Measurements from ENCODE around the gene CRYM.

The CRYM gene

DNA sequence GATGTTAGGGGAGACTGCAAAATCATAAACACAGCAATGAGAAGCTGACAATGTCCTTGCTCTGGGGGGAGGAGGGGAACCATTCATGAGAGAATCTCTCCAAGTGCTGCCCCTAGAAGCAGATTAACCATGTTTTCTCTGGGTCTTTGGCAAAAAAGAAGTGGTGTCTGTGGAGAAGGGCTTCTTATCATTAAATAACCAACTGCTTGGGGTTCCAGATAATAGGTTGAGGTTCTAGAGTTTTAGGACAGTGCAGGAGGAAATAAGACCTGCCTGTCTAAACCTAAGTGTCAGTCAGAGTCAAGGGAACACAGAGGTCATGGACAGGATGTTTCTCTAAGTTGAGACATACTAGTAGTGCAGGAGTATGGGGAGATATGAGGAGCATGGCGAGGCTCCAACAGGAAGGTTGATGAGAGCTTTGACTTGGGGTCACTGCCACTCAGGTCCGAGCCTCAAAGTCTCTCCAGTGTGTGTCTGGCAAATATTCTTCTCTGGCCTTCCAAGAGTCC lies 49.7 kb downstream of the CRYM start:
- no peaks in the 10 kb centered on the region for H3K36me3 ChIP-seq (ENCODE audit: control insufficient read depth in 1 of 2, insufficient read depth in 2 of 2, low read length in 2 of 2)
- H3K4me3 ChIP-seq (ENCODE audit: low read depth in 1 of 2, low read length in 2 of 2) = no peak overlapping the region
- peaks cover 7 to 25% of the 10 kb centered on the region in 2 donors for H3K4me1 ChIP-seq (ENCODE audit: control insufficient read depth in 1 of 2, insufficient read depth in 2 of 2, low read length in 2 of 2)
- no peak overlapping the region for H3K9ac ChIP-seq (ENCODE audit: low read depth in 1 of 2, low read length in 2 of 2)
- H3K27me3 ChIP-seq (ENCODE audit: control insufficient read depth in 1 of 2, insufficient read depth in 2 of 2, low read length in 2 of 2) = peaks cover 0 to 5% of the 10 kb centered on the region in 2 donors
- no peak overlapping the region for H3K27ac ChIP-seq (ENCODE audit: low read depth, low read length)
- no peaks in the 10 kb centered on the region for H3K9me3 ChIP-seq (ENCODE audit: control insufficient read depth in 1 of 2, low read length in 2 of 2)

DNA sequence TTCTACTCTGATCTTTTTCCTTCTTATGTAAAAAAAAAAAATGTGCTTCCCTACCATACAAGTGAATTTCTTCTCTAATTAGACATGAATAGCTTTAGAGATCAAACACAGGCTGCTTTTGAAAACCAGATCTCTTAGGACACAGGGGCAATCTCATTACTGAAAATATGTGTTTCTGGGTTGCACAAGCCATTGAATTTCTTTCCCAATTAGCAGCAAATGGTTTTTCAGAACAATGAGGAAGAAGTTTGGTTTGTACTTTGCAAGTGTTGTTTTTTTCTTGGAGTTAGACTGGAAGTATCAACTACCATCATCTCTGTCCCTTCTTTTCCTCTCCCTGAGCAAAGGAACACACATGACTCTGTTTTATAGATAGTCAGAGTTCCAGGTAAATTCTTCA lies 50.2 kb downstream of the CRYM start:
- Histone ChIP-seq H3K9me3 (ENCODE audit: control insufficient read depth in 1 of 2, low read length in 2 of 2) (no peaks in the 10 kb centered on the region), H3K36me3 (ENCODE audit: control insufficient read depth in 1 of 2, insufficient read depth in 2 of 2, low read length in 2 of 2) (no peaks in the 10 kb centered on the region), H3K27ac (ENCODE audit: low read depth, low read length) (no peak overlapping the region), H3K4me1 (ENCODE audit: control insufficient read depth in 1 of 2, insufficient read depth in 2 of 2, low read length in 2 of 2) (peaks cover 3 to 21% of the 10 kb centered on the region in 2 donors), H3K9ac (ENCODE audit: low read depth in 1 of 2, low read length in 2 of 2) (no peak overlapping the region), H3K4me3 (ENCODE audit: low read depth in 1 of 2, low read length in 2 of 2) (no peak overlapping the region), H3K27me3 (ENCODE audit: control insufficient read depth in 1 of 2, insufficient read depth in 2 of 2, low read length in 2 of 2) (peaks cover 0 to 5% of the 10 kb centered on the region in 2 donors)

DNA sequence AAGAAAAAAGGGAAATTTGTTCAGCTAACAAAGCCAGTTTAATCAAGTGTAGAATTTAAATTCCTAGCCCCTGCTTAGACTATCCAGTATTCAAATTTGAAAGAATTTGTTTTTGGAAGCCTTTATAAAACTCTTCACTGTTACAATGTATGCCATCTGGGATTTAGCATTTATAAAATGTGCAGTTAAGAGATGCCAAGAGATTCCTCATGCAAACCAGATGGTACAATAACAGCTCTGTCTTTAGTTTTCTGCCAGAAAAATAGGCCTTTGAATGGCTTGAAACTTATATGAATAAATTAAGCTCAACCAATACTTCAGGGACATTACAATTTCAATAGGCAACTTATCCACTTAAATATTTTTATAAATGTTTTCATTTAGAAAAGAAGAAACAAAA lies 51.3 kb downstream of the CRYM start:
- Histone ChIP-seq H3K27me3 (ENCODE audit: control insufficient read depth in 1 of 2, insufficient read depth in 2 of 2, low read length in 2 of 2) (peaks cover 0 to 5% of the 10 kb centered on the region in 2 donors), H3K4me1 (ENCODE audit: control insufficient read depth in 1 of 2, insufficient read depth in 2 of 2, low read length in 2 of 2) (peaks cover 3 to 18% of the 10 kb centered on the region in 2 donors), H3K9ac (ENCODE audit: low read depth in 1 of 2, low read length in 2 of 2) (no peak overlapping the region), H3K9me3 (ENCODE audit: control insufficient read depth in 1 of 2, low read length in 2 of 2) (no peaks in the 10 kb centered on the region), H3K4me3 (ENCODE audit: low read depth in 1 of 2, low read length in 2 of 2) (no peak overlapping the region), H3K36me3 (ENCODE audit: control insufficient read depth in 1 of 2, insufficient read depth in 2 of 2, low read length in 2 of 2) (no peaks in the 10 kb centered on the region), H3K27ac (ENCODE audit: low read depth, low read length) (no peak overlapping the region)

DNA sequence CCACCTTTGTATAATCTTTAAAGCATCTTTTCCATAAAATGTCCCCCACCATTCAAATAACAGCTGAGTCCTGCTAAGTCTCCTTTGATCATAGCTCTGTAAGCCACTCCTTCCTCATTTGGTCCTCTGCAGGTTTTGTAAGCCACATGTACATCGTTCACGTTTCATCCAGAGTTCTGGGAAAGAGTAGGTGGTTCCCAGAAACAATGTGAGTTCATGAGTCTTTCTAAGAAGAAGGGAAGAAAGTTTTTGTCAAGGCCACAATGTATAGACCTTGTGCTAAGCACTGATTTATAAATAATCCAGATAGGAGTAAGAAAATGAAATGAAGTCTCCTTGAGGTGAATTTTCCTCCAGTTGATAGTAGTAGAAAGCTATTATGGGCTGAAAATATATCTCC lies 53.3 kb downstream of the CRYM start:
- no peaks in the 10 kb centered on the region for H3K9me3 ChIP-seq (ENCODE audit: control insufficient read depth in 1 of 2, low read length in 2 of 2)
- H3K9ac ChIP-seq (ENCODE audit: low read depth in 1 of 2, low read length in 2 of 2) = no peak overlapping the region
- H3K27ac ChIP-seq (ENCODE audit: low read depth, low read length) = no peak overlapping the region
- H3K4me3 ChIP-seq (ENCODE audit: low read depth in 1 of 2, low read length in 2 of 2) = no peak overlapping the region
- H3K36me3 ChIP-seq (ENCODE audit: control insufficient read depth in 1 of 2, insufficient read depth in 2 of 2, low read length in 2 of 2) = no peaks in the 10 kb centered on the region
- peaks cover 3 to 8% of the 10 kb centered on the region in 2 donors for H3K4me1 ChIP-seq (ENCODE audit: control insufficient read depth in 1 of 2, insufficient read depth in 2 of 2, low read length in 2 of 2)
- peaks cover 0 to 5% of the 10 kb centered on the region in 2 donors for H3K27me3 ChIP-seq (ENCODE audit: control insufficient read depth in 1 of 2, insufficient read depth in 2 of 2, low read length in 2 of 2)

DNA sequence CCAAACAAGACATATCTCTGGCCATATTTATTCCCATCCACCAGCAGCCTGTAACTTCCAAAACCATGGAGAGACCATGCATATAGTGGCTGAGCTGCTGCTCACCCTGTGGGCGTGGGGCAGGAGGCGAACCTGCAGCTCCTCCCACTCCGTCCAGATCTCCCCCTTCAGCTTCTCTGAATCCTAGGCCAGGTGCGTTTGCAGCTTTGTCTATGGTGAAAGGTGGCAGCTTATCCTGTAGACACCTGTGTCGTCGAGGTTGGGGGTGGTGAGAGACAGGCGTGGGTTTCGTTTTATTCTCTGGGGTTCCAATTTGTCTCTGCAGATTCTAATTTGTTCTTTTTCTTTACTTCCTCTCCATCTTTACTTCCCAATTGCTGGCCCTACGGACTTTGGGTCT lies 54.3 kb downstream of the CRYM start:
- H3K9ac ChIP-seq (ENCODE audit: low read depth in 1 of 2, low read length in 2 of 2) = no peak overlapping the region
- no peaks in the 10 kb centered on the region for H3K36me3 ChIP-seq (ENCODE audit: control insufficient read depth in 1 of 2, insufficient read depth in 2 of 2, low read length in 2 of 2)
- peaks cover 0 to 5% of the 10 kb centered on the region in 2 donors for H3K27me3 ChIP-seq (ENCODE audit: control insufficient read depth in 1 of 2, insufficient read depth in 2 of 2, low read length in 2 of 2)
- H3K4me3 ChIP-seq (ENCODE audit: low read depth in 1 of 2, low read length in 2 of 2) = no peak overlapping the region
- no peaks in the 10 kb centered on the region for H3K9me3 ChIP-seq (ENCODE audit: control insufficient read depth in 1 of 2, low read length in 2 of 2)
- H3K27ac ChIP-seq (ENCODE audit: low read depth, low read length) = no peak overlapping the region
- H3K4me1 ChIP-seq (ENCODE audit: control insufficient read depth in 1 of 2, insufficient read depth in 2 of 2, low read length in 2 of 2) = peaks cover 3 to 8% of the 10 kb centered on the region in 2 donors

DNA sequence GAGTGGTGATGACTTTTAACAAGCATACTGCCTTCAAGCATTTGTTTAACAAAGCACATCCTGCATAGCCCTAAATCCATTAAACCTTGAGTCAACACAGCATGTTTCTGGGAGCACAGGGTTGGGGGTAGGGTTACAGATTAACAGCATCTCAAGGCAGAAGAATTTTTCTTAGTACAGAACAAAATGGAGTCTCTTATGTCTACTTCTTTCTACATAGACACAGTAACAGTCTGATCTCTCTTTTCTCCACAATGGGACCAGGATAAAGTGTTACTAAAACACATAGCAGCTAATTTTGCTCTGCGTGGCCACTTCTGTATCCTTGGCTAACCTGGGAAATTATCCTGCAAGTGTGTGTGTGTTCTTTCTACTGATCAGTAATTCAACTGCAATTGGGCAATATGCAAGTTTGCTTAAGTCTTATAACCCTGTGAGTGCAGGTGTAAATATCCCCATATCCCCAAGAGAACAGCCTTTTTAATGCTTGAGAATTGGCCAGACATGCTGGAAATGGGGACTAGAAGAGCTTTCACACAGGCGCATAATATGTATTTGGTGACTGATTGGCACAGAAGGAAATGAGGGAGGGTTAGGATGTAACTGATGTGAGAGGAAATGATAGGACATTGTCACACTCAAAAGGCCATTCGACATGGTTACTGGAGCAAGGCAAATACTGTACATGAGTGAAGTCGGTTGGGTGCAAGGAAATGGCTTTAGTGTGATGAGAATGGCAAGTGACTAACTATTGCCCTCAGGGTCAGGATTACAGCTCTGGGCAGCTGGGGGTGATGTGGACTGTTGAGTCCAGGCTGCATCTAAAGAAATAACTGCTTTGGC lies 55.4 kb downstream of the CRYM start:
- H3K4me1 ChIP-seq (ENCODE audit: control insufficient read depth in 1 of 2, insufficient read depth in 2 of 2, low read length in 2 of 2) = peaks cover 3 to 8% of the 10 kb centered on the region in 2 donors
- no peak overlapping the region for H3K27ac ChIP-seq (ENCODE audit: low read depth, low read length)
- peaks cover 0 to 5% of the 10 kb centered on the region in 2 donors for H3K27me3 ChIP-seq (ENCODE audit: control insufficient read depth in 1 of 2, insufficient read depth in 2 of 2, low read length in 2 of 2)
- no peaks in the 10 kb centered on the region for H3K9me3 ChIP-seq (ENCODE audit: control insufficient read depth in 1 of 2, low read length in 2 of 2)
- H3K9ac ChIP-seq (ENCODE audit: low read depth in 1 of 2, low read length in 2 of 2) = no peak overlapping the region
- H3K4me3 ChIP-seq (ENCODE audit: low read depth in 1 of 2, low read length in 2 of 2) = no peak overlapping the region
- H3K36me3 ChIP-seq (ENCODE audit: control insufficient read depth in 1 of 2, insufficient read depth in 2 of 2, low read length in 2 of 2) = no peaks in the 10 kb centered on the region

DNA sequence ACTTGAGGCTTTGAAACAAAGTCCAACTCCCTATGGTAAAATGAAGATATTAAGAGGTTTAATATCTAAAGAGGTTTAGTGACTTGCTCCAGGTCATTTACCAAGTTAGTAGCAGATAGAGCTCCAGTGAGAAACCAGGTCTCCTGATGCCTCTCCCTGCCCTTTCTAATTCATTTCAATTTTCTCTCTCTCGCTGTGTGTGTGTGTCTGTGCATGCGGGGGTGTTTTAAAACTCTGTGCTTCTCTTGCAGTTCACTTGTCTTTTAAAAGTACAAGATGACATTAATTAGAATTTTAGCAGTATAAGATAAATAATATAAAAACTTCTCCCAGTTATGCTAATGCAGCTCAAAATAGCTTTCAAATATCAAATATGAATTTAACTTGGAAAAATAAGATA lies 58.5 kb downstream of the CRYM start:
- no peaks in the 10 kb centered on the region for H3K36me3 ChIP-seq (ENCODE audit: control insufficient read depth in 1 of 2, insufficient read depth in 2 of 2, low read length in 2 of 2)

DNA sequence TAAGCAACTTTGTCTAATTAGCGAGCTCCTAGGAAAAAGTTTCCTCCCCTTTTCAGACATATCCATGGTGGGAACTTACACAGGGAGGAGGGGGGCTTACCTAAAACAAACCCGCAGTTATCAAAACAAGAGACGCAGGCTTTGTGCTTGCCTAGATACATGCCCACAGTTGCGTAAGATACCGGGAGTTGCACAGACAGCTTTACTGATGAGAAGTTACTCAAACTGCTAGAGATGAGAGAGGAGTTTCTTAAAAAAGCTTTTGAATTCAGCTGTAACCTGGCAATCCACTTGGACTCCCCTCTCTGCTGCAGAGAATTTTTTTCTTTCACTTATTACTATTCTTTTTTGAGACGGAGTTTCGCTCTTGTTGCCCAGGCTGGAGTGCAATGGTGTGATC lies 59.9 kb downstream of the CRYM start:
- H3K4me3 ChIP-seq (ENCODE audit: low read depth in 1 of 2, low read length in 2 of 2) = no peak overlapping the region
- H3K27ac ChIP-seq (ENCODE audit: low read depth, low read length) = no peak overlapping the region
- peaks cover 0 to 4% of the 10 kb centered on the region in 2 donors for H3K4me1 ChIP-seq (ENCODE audit: control insufficient read depth in 1 of 2, insufficient read depth in 2 of 2, low read length in 2 of 2)
- no peaks in the 10 kb centered on the region for H3K36me3 ChIP-seq (ENCODE audit: control insufficient read depth in 1 of 2, insufficient read depth in 2 of 2, low read length in 2 of 2)
- no peaks in the 10 kb centered on the region for H3K27me3 ChIP-seq (ENCODE audit: control insufficient read depth in 1 of 2, insufficient read depth in 2 of 2, low read length in 2 of 2)
- H3K9me3 ChIP-seq (ENCODE audit: control insufficient read depth in 1 of 2, low read length in 2 of 2) = no peaks in the 10 kb centered on the region
- no peak overlapping the region for H3K9ac ChIP-seq (ENCODE audit: low read depth in 1 of 2, low read length in 2 of 2)

More for the DNA sequence above, 58.5 kb downstream of the CRYM start:
- H3K27me3 ChIP-seq (ENCODE audit: control insufficient read depth in 1 of 2, insufficient read depth in 2 of 2, low read length in 2 of 2) = no peaks in the 10 kb centered on the region
- H3K9me3 ChIP-seq (ENCODE audit: control insufficient read depth in 1 of 2, low read length in 2 of 2) = no peaks in the 10 kb centered on the region
- H3K9ac ChIP-seq (ENCODE audit: low read depth in 1 of 2, low read length in 2 of 2) = no peak overlapping the region
- peaks cover 3 to 8% of the 10 kb centered on the region in 2 donors for H3K4me1 ChIP-seq (ENCODE audit: control insufficient read depth in 1 of 2, insufficient read depth in 2 of 2, low read length in 2 of 2)
- H3K4me3 ChIP-seq (ENCODE audit: low read depth in 1 of 2, low read length in 2 of 2) = no peak overlapping the region
- no peak overlapping the region for H3K27ac ChIP-seq (ENCODE audit: low read depth, low read length)

DNA sequence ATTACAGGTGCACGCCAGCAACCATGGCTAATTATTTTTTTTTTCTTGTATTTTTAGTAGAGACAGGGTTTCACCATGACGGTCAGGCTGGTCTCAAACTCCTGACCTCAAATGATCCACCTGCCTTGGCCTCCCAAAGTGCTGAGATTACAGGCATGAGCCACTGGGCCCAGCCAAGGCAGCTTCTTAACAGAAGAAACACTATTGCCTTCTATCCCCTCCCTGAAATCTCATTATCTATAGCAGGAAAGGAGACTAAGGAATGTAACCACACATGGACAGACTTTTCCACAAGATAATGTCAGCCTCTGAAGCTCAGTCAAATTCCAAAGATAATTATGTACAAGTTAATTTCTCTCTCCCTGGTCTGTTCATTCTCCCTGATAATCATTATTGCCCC lies 61.0 kb downstream of the CRYM start:
- H3K4me1 ChIP-seq (ENCODE audit: control insufficient read depth in 1 of 2, insufficient read depth in 2 of 2, low read length in 2 of 2) = no peaks in the 10 kb centered on the region
- H3K27ac ChIP-seq (ENCODE audit: low read depth, low read length) = no peak overlapping the region
- no peaks in the 10 kb centered on the region for H3K36me3 ChIP-seq (ENCODE audit: control insufficient read depth in 1 of 2, insufficient read depth in 2 of 2, low read length in 2 of 2)
- no peaks in the 10 kb centered on the region for H3K27me3 ChIP-seq (ENCODE audit: control insufficient read depth in 1 of 2, insufficient read depth in 2 of 2, low read length in 2 of 2)
- H3K9ac ChIP-seq (ENCODE audit: low read depth in 1 of 2, low read length in 2 of 2) = no peak overlapping the region
- H3K4me3 ChIP-seq (ENCODE audit: low read depth in 1 of 2, low read length in 2 of 2) = no peak overlapping the region
- no peaks in the 10 kb centered on the region for H3K9me3 ChIP-seq (ENCODE audit: control insufficient read depth in 1 of 2, low read length in 2 of 2)

DNA sequence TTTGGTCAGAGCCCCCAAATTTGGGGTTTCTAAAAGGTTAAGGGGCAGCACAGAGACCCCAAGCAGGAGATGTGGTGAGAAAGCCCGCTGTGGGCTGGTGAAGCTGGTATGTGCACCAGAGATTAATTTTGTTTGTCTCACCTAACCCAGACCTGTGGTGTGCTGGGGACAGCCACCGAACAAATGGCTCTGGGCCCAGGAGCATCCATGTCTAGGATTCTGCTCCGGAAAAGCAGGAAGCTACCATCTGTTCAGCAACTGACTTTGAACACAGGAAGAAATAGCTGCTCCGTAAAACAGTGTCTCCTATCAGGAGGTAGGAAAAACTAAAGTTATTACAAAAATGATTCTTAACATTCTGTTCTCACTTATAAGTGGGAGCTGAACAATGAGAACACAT lies 64.0 kb downstream of the CRYM start:
- Histone ChIP-seq H3K27me3 (ENCODE audit: control insufficient read depth in 1 of 2, insufficient read depth in 2 of 2, low read length in 2 of 2) (no peaks in the 10 kb centered on the region), H3K9ac (ENCODE audit: low read depth in 1 of 2, low read length in 2 of 2) (no peak overlapping the region), H3K27ac (ENCODE audit: low read depth, low read length) (no peak overlapping the region), H3K9me3 (ENCODE audit: control insufficient read depth in 1 of 2, low read length in 2 of 2) (no peaks in the 10 kb centered on the region), H3K36me3 (ENCODE audit: control insufficient read depth in 1 of 2, insufficient read depth in 2 of 2, low read length in 2 of 2) (no peaks in the 10 kb centered on the region), H3K4me1 (ENCODE audit: control insufficient read depth in 1 of 2, insufficient read depth in 2 of 2, low read length in 2 of 2) (peaks cover 0 to 3% of the 10 kb centered on the region in 2 donors), H3K4me3 (ENCODE audit: low read depth in 1 of 2, low read length in 2 of 2) (no peak overlapping the region)
